NOMO-1 treated with dmso at 0.1 percent for 144 hours (cell line): ENCODE data around the gene MPI.
"Not testable (repeated sequence)": the region's sequence is repeated elsewhere in the genome, so short reads cannot be mapped to it uniquely, and the experiment has no call there.

Experiments used
- DNase-seq: peaks from one replicate; lab custom pipeline; 2025; ENCODE audit not compliant: unreplicated experiment; lab: John Stamatoyannopoulos, UW

MPI gene

GRCh38 chr15:74924525-74924924 lies 34.7 kb downstream of the MPI start:
- DNase-seq = no peak

- DNase-seq = no peak
Measured at GRCh38 chr15:74928771-74929198, 38.9 kb downstream of the MPI start.

GRCh38 chr15:74933573-74933972 lies 43.7 kb downstream of the MPI start:
- DNase-seq = no peak

- not testable (repeated sequence) for DNase-seq
Measured at GRCh38 chr15:74935193-74935592, 45.4 kb downstream of the MPI start.

GRCh38 chr15:74937272-74937589 lies 47.4 kb downstream of the MPI start:
- no peak for DNase-seq

- peak; percentile 87 for DNase-seq
Measured at GRCh38 chr15:74937590-74938371, 47.9 kb downstream of the MPI start, which contains the start of gene COX5A. Gene COX5A (minus strand): TSS chr15:74938073. CDS start chr15:74938014, 59 bp downstream.

- peak; percentile 15 for DNase-seq
Measured at GRCh38 chr15:74950078-74950908, 60.5 kb downstream of the MPI start.

GRCh38 chr15:74951006-74951405 lies 61.2 kb downstream of the MPI start:
- DNase-seq = no peak
